GM21737 (cell line): ENCODE data around the gene PARVB.

ENCODE experiments used
- ATAC-seq: cut with Tn5 transposase; IDR thresholded peaks from one replicate; pipeline ENCODE4 v1.9.1; 2021; ENCODE audit warnings: mild to moderate bottlenecking, moderate library complexity; ENCODE audit not compliant: unreplicated experiment

The PARVB gene

DNA sequence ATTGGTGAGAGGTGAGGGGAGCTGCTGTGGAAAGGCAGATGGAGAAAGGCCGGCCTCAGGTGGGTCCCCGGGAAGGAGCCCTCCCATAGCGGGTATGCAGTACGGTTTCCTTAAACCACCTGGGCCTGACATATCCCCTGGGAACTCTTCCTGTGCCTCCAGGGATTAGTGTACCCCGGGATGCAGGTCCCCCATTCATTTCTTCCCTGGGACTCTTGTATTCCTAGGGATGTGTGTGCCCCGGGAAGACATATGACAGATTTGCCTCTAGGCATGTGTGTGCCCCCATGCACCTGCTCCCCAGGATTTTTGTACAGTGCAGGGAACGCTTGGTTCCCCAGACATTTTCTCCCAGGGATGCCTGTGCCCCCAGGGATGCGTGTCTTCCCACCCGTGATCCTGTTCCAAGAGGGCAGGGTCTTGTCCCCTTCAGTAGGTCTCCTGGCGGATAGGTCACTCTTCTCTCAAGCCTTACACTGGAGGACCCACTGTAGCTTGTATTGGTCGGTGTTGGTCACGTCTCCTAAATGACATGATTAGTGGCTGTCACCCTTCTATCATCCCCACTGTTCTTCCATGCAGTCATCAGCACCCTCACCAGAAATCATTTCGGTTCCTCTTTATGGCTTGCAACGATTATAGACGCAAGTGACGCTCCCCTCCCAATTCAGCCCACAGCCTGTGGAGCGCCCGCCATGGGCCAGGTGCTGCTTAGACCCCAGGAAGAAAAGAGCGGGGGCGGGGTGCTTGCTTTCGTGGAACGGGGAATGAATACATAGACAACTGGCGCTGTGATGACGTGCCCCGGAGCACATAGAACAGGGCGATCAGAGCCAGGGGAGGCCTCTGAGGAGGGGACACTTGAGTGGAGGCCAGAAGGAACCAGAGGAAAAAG is 1.3 kb downstream of the PARVB start:
- ATAC-seq = peak; percentile 42

DNA sequence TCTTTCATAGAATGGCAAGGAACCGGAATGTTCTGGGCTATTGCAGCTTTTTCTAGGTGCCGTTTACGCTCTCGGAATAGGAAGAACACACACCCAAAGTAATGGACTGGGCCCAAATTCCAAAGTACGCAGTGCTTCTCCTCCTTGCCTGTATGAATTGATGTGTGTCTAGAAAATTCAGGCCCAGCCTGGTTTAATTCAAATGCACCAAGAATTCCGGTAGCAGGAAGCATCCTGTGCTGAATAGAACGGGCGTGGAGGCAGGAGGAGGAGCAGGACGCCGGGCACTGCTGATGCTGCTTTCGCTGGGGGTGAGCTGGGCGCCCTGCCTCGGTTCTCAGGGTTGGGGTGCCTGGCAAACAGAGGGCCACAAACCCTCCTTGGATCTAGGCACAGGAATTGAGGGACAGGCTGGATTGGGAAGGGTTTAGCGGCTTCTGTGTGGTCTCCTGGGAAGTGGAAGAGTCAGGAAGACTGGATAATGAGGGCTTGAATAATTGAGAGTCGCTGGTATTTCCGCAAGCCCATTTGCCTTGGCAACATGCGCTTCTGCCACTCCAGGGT is 2.0 kb downstream of the PARVB start:
- ATAC-seq = no peak

DNA sequence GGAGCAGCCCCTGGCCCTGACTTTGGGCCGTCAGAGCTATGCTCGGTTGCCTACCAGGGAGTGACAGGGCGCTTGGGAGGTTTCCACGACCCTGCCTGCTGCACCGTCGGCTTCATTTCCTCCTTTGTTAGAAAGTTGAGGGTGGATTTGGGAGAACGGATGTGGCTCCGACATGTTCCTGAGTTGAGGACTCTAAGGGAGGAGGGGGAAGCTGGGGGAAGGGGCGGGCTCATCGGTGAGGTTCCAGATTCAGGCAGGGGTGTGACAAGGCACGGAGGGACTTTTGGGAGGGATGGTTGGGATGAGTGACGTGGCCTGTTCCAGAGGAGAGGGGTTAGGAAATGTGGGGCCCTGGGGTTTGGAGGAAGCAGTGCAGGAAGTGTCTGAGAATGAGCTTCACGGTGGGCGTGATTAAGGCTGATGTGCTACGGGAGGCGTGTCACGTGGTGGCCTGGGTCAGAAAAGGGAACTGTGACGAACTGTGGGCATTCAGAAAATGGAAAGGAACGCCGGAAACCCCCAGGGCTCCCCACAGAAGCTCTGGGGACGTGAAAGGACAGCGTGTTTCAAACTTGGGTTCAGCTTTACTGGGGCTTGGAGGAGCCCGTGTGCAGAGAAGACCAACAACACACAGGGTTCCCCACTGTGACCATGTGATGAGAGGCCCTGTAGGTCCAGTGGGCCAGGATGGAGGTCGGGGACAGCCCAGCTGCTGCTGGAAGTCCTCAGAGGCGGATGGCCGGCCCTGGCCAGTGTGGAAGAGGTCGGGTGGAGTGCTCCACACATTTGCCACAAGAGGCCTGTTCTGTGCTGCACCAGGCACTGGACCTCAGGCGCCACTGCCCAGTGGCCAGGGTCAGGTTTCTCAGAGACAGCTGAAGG is 2.8 kb downstream of the PARVB start:
- peak; percentile 34 for ATAC-seq

DNA sequence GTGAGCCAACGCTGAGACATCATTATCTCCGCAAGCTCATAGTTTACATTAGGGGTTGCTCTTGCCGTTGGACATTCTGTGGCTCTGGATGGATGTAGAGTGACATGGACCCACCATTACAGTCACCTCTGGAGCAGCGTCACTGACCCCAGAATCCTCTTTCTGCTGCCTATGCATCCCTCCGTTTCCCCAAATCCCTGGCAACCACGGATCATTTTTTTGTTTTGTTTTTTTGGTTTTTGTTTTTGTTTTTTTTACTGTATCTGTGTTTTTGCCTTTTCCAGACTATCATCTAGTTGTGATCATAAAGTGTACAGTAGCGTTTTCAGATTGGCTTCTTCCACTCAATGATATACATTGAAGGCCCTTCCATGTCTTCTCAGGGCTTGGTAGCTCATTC is 4.0 kb downstream of the PARVB start:
- ATAC-seq = no peak

DNA sequence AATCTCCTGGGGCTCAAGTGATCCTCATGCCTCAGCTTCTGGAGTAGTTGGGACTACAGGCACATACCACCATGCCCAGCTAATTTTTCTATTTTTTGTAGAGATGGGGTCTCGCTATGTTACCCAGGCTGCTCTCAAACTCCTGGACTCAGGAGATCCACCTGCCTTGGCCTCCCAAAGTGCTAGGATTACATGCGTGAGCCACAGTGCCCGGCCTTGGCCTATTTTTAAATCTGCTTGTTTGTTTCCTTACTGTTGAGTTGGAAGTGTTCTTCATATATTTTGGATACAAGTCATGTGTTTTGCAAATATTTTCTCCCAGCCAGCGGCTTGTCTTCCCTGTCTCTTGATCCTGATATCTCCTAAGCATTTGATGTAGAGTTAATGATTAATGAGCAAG is 5.0 kb downstream of the PARVB start:
- no peak for ATAC-seq

DNA sequence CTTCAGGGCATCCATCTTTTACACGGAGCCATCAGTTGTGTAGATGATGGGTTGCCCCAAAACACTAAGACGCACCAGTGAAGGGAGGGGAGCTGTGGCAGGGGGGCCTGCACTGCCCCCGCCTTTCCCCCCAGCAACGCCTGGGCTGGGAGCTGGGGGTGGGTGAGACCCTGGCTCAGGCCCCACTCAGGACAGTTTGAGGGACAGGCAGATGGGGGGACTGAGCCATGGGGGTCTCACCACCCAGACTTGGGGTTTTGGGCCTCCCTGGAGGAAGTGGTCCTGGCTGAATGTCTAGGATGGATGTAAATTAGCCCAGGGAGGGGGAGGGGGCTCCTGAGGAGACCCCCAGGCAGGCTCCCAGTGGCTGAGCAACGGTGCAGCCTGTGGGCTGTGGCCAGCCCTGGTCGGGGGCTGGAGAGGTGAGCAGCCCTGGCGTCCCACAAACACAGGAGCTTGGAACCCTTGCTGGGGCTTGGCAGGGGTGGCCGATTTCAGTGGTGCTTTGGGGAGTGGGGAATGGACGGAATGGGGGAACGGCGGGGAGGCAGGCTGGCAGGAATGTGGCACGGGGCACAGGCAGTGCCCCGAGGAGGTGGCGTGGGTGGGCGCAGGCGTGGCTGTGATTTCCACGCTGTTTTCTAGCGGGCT is 6.1 kb downstream of the PARVB start:
- ATAC-seq = no peak

DNA sequence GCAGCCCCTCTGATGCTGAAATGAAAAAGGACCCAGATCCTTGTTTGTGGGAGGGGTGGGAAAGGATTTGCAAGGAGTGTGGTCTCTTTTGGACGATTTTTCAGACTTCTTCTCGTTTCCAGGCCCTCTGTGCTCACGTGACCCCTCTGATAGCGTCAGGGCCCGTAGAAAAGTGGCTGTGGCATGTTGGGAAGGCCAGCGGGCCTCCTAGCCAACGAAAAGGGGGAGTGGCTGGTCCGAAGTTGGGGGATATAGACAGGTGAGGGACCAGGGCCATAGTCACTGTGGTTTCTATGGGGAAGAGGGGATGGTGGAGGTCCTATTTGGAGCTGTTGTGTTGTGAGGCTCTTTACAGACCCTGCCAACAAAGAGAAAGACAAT is 6.6 kb downstream of the PARVB start:
- no peak for ATAC-seq

DNA sequence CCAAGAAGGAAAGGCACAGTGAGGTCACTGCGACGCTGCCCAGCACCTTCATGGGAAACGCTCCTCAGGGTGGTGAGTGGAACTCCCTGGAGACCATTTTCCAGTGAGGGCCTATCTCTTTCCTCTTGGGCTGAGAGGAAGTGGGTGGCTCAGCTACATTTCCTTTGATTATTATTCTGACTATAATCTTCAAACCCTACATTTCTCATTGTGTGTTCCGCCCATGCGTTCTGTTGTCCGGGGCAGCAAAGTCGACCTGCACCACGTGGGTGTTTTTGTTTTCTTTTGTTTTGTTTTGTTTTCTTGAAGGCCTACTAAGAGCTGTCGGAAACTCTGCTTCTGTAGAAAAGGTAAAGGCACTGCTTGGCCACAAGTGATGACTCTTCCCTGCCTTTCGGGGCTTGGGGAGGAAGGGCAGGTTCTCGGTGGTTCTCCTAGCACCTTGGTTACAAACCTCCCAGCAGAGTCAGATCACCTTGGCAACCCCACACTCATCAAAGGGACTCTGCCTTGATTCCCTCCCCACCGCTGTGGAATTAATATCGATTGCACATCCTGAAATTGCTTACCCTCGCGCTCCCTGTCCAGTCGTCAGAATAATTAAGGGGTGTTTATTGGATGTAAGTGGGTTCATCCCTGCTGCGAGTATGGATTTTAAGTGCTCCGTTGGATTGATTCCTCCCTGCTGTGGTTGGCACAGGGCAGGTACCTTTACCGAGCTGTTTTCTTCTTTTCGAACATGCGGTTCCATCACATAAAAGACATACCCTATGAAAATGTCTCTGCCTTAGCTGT is 7.3 kb downstream of the PARVB start:
- no peak for ATAC-seq

DNA sequence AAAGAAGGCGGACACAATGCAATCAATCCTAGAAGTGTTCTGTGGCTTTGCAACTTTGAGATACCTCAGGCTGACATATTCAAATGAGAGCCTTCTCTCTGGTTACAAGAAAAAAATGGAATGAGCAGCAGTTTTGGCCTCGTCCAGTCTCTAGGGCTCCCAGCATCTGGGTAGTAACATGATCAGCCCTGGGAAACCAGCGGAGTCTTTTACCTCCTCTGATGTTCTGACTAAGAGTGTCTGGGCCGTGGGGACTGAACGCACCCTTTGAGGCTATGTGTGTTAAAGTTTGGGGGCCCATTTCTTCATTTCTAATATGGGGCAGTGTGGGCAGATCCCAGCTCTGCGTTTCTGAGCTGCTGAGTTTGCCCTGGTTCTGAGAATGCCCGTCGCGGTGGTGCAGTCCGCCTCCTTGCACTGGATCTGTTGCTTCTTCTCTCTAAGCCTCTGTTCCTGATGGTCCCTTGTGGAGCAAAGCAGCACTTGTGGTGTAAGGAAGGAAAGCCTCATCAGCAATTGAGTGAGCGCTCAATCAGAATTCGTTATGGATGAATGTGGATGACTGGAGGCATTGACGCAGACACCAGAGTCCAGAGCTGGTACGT is 8.1 kb downstream of the PARVB start:
- ATAC-seq = no peak

DNA sequence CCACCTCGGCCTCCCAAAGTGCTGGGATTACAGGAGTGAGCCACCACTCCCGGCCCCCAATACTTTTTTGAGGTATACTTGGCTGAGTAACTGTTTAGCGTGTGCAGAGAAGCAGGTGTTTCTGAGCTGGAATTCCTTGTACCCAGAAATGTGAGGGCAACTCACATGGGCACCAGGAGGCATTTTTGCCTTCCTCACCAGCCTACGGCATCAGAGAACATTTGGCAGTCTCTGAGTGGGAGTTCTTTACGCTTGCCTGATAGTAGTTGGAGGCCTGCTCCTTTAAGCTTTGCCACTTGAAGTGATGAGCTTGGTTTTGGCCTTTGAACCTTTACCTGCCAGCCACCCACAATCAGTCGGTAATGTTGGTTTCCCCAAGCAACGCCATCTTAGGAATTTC is 9.2 kb downstream of the PARVB start:
- no peak for ATAC-seq

DNA sequence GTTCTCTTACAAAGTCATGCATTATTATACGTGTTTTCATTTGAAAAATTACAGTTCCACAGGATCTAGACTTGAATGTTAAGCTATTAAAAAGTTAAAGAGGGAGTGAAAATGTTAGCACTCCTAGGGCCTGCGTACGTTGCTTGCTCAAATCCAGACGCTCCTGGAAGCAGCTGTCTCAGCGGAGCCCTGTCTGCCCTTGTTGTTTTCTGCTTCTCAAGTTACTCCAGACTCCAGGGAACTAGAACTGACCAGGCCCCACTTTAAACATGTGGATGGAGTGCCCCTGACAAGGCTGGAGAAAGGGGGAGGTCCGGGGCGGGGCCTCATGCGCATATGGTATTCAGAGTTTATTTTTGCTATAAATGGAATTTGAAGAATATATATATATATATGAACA is 9.6 kb downstream of the PARVB start:
- ATAC-seq = no peak

DNA sequence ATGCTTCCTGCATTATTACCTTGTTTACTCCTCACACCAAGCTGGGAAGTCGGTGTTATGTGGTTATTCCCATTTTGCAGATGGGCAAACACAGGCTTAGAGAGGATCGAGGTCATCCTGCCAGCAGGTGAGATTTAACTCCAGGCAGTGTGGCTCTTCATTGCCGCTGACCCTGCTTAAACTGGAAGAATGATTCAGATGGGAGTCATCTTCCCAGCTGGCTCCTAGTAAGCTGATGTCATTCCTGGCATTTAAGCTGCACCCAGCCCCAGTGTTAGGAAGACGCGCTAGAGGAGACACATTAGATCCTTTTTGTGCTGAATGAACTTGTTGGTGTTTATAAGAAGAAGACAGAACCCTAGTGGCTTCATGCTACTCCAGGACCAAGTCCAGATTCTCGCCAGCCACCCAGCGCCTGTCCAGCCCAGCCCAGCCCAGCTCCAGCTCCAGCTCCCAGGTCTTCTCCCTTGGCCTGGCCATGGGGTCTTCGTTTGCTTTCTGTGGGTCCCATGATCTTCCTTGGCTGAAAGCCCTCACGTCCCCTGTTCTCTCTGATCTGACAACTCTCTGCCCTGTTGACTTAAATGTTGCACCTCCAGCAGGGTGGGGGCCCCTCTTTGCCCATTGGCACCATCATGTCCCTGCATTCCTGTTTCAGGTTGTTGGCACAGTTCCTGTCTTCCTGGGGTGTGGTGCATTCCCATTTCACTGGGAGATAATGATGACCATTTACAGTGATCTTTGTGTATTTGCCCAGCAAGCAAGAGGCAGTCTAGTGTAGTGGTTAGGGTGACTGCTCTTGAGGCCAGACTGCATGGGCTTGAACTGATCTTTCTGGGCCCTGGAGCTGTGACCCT is 13.6 kb downstream of the PARVB start:
- ATAC-seq = no peak

DNA sequence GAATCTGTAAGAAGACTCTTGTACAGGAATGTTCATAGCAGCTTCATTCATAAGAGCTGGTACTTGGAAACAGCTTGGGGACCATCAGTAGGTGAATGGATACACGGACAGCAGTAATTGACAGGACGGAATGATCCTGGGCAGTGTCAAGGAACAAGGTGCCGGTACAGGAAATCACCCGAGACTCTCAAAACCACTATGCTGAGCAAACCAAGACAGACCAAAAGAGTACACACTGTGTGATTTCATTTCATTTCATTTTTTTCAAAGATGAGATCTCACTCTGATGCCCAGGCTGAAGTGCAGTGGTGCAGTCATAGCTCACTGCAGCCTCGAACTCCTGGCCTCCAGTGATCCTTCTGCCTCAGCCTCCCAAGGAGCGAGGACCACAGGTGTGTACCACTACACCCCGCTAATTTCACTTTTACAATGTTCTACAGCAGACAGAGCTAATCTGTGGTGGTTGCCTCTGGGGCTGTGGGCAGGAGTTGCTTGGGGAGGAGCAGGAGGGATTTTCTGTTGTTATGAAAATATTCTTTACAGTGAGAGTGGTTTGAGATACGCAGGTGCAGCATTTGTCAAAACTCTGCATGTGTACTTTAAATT is 15.6 kb downstream of the PARVB start:
- ATAC-seq = no peak

DNA sequence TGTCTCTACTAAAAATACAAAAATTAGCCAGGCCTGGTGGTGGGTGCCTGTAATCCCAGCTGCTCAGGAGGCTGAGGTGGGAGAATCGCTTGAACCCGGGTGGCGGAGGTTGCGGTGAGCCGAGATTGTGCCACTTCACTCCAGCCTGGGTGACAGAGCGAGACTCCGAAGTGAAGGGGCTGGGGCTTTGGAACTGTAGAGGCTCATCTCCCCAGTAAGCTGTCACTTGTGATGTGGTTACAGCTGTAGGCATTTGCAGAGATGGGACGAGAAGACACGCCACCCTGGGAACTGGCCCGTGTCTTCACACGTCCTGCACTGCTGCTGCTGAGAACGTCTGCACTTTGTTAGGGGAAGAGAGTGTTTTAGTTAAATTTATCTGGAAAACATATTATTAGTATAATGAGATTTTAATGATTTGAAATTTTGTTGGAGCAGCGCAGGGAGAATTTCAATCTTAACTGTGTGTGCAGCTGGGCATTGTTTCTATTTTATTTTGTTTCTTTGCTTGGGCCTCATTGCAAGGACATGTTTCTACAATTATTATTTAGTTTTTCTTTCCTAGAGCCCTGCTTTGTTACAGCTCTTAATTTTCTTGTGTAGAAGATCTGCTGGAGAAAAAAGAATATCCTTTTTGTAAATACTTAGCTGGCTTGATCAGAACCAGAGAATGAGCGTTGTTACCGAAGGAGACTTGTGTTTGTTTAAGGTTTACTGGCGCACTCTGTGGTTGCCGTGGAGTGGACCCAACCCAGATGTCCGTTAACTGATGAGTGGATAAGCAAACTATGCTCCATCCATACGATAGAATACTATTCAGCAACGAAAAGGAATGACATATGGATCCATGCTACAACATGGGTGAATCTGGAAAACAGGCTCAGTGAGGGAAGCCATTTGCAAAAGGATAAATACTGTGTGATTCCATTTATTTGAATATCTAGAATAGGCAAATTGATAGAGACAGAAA is 18.4 kb downstream of the PARVB start:
- ATAC-seq = peak; percentile 65

DNA sequence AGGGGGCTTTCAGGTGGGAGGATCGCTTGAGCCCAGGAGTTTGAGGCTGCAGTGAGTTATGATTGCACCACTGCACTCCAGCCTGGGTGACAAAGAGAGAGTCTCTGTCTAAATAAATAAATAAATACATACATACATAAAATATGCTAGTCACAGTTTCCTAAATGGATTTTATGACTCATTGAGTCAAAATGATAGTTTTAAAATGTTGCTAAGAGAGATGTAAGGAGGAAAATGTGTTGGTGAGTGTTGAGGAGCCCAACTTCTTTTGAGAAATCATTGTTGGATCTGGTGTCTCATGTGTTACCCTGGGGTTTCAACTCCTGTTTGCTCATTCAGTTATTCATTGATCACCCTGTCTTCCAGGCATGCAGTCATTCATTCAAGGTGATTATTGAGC is 21.0 kb downstream of the PARVB start:
- no peak for ATAC-seq

DNA sequence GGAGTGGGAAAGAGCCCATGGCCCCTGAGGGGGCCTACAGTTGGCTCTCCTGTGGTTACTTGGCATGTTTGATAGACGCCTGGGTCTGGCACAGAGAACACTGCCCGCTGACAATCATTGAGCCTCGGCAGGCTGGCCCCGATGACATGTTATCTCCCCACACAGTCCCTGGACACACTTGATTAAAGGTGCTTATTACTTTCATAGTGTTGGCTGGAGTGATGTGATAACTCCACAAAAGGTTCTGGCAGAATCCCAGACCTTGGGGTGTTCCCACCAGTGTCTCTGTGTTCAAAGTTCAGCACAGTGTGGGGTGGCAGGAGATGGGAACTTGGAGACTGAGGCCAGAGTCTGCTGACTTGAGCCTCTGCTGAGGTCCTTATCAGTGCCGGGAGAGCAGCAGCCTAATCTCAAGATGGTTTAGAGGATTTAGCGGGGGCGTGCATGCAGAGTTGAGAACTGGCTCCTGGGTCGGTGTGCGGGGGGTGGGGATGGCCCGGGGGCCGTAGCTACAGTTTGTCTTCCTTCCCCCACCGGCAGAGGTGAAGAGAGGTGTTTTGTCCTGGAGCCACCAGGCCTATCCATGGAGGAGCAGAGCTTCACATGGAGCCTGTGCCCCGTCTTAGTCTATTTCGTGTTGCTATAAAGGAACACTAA is 22.5 kb downstream of the PARVB start:
- no peak for ATAC-seq

DNA sequence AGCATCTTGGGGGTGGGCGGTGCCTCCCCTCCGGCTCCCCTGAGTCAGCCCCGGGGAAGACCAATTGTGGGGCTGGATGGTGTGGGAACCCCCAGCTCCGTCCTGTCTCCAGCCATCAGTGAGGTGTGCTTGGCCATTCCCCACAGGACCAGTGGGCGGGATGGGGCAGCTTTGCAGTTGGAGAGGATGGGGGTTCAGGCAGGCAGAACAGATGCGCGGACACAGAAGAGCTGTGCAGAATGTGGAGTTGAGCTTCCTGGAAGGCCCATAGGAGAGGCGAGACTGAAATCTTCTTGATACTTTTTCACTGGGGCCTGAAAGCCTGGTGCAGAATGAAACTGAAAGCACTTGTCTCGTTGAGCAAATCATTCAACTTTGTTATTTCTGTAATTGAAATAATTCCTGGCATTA is 23.8 kb downstream of the PARVB start:
- no peak for ATAC-seq
